Dermis microvascular lymphatic vessel endothelial cell (primary cell): ENCODE data around the gene FAM167B. TPM values are rescaled to one million over a fixed set of nuclear protein-coding genes. Genes with fewer than 3 reads are reported as not detected.

Experiments used
- total RNA-seq: library from RNA; depleted of rRNA; stranded (reverse); fragments of >200 nt; gene quantifications from 2 replicates; pipeline ENCODE4 v1.2.1, GENCODE V29; 2014

Gene FAM167B
- total RNA-seq, 1 donor from 2014 or later, result 0.64 TPM

Other genes starting within 250 kb of the FAM167B start
- gene KHDRBS1, start 233.4 kb upstream of the FAM167B start, total RNA-seq, result 54.2 and 58.7 TPM in 2 replicates
- 9.6 and 12.9 TPM in 2 replicates for gene TMEM39B, start 174.3 kb upstream of the FAM167B start, total RNA-seq
- 27.1 and 30.3 TPM in 2 replicates for gene KPNA6, start 139.2 kb upstream of the FAM167B start, total RNA-seq
- gene TXLNA, start 67.5 kb upstream of the FAM167B start, total RNA-seq, result 57.6 and 68.0 TPM in 2 replicates
- gene CCDC28B, start 46.6 kb upstream of the FAM167B start, total RNA-seq, result 16.1 and 24.4 TPM in 2 replicates
- gene IQCC, start 41.6 kb upstream of the FAM167B start, total RNA-seq, result 0.90 and 1.0 TPM in 2 replicates
- gene DCDC2B, start 38.1 kb upstream of the FAM167B start, total RNA-seq, result not detected in 2 replicates
- 8.5 and 11.8 TPM in 2 replicates for gene TMEM234, start 24.9 kb upstream of the FAM167B start, total RNA-seq
- 284 and 321 TPM in 2 replicates for gene EIF3I, start 24.8 kb upstream of the FAM167B start, total RNA-seq
- under 0.01 TPM in 2 replicates for gene LCK, start 4.0 kb downstream of the FAM167B start, total RNA-seq
- 116 and 147 TPM in 2 replicates for gene HDAC1, start 44.9 kb downstream of the FAM167B start, total RNA-seq
- 94.7 and 217 TPM in 2 replicates for gene MARCKSL1, start 89.0 kb downstream of the FAM167B start, total RNA-seq
- 0.64 and 1.4 TPM in 2 replicates for gene FAM229A, start 115.3 kb downstream of the FAM167B start, total RNA-seq
- 0.13 and 0.26 TPM in 2 replicates for gene TSSK3, start 115.3 kb downstream of the FAM167B start, total RNA-seq
- 35.0 and 46.5 TPM in 2 replicates for gene BSDC1, start 147.2 kb downstream of the FAM167B start, total RNA-seq
- gene ZBTB8B, start 217.8 kb downstream of the FAM167B start, total RNA-seq, result under 0.01 TPM in 2 replicates